ENCODE measurements around the gene ZFAND6. TPM values are rescaled to one million over a fixed set of nuclear protein-coding genes. Genes with fewer than 3 reads are reported as not detected.

Gene ZFAND6
- total RNA-seq, 2 experiments from 2014 or later = 86.2 to 122 TPM

GRCh38 chr15:80106051-80106450 lies 46.6 kb downstream of the ZFAND6 start:
- TF ChIP-seq EZH2phosphoT487 (IDR thresholded peaks at IDR 0.05; ENCODE audit: borderline replicate concordance, low read depth, low read length) = no peak
- TF ChIP-seq CTCF (conservative IDR thresholded peaks at IDR 0.05; ENCODE audit: low read length) = no peak
- peaks cover 25% of the 10 kb centered on the region for H3K36me3 ChIP-seq (ENCODE audit: insufficient read depth, low read length)
- no peaks in the 10 kb centered on the region for H3K4me1 ChIP-seq (ENCODE audit: insufficient read depth, low read length, poor library complexity, severe bottlenecking)
- peaks cover 35% of the 10 kb centered on the region; the same call in 1 of the 2 replicates for H3K79me2 ChIP-seq (ENCODE audit: insufficient read depth, low read depth, low read length)
- no peak overlapping the region for H3K4me2 ChIP-seq (ENCODE audit: low read length)
- H4K20me1 ChIP-seq (ENCODE audit: insufficient read depth, low read length) = peaks cover 12% of the 10 kb centered on the region
- intact Hi-C loops (cut with micrococcal nuclease; ENCODE audit: unreplicated experiment) = no loop called here
- ChIA-PET POLR2A (no interaction called here), CTCF (ENCODE audit: unreplicated experiment) (no interaction called here)
- H3K4me3 ChIP-seq (ENCODE audit: low read depth, low read length, poor library complexity, severe bottlenecking) = no peak overlapping the region
- H3K9me2 ChIP-seq (ENCODE audit: insufficient read depth, low read length) = no peaks in the 10 kb centered on the region
- no peaks in the 10 kb centered on the region for H3K9me3 ChIP-seq (ENCODE audit: low read length)
- H2AFZ ChIP-seq (ENCODE audit: low read length) = no peak overlapping the region
- BruUV-seq (replicated peaks) = no TSS peak
- no peak overlapping the region for H3K27ac ChIP-seq (ENCODE audit: low read depth, low read length, poor library complexity, severe bottlenecking)
- no peak for DNase-seq (ENCODE audit: low spot score)

GRCh38 chr15:80107204-80107603 lies 47.7 kb downstream of the ZFAND6 start:
- CTCF ChIA-PET (ENCODE audit: unreplicated experiment) = no interaction called here

More at GRCh38 chr15:80107204-80107603, 47.7 kb downstream of the ZFAND6 start:
- Histone ChIP-seq H3K4me2 (ENCODE audit: low read length) (no peak overlapping the region), H3K4me1 (ENCODE audit: insufficient read depth, low read length, poor library complexity, severe bottlenecking) (no peaks in the 10 kb centered on the region), H3K27ac (ENCODE audit: low read depth, low read length, poor library complexity, severe bottlenecking) (no peak overlapping the region), H3K9me3 (ENCODE audit: low read length) (no peaks in the 10 kb centered on the region), H3K4me3 (ENCODE audit: low read depth, low read length, poor library complexity, severe bottlenecking) (no peak overlapping the region), H3K36me3 (ENCODE audit: insufficient read depth, low read length) (peaks cover 21% of the 10 kb centered on the region; the same call in 1 of the 2 replicates), H3K9me2 (ENCODE audit: insufficient read depth, low read length) (no peaks in the 10 kb centered on the region), H3K79me2 (ENCODE audit: insufficient read depth, low read depth, low read length) (peaks cover 35% of the 10 kb centered on the region; the same call in 1 of the 2 replicates), H4K20me1 (ENCODE audit: insufficient read depth, low read length) (peaks cover 12% of the 10 kb centered on the region), H2AFZ (ENCODE audit: low read length) (no peak overlapping the region)
- DNase-seq (ENCODE audit: low spot score) = no peak
- no TSS peak for BruUV-seq (replicated peaks)
- POLR2A ChIA-PET = no interaction called here
- intact Hi-C loops (cut with micrococcal nuclease; ENCODE audit: unreplicated experiment) = no loop called here
- no peak for TF ChIP-seq EZH2phosphoT487 (IDR thresholded peaks at IDR 0.05; ENCODE audit: borderline replicate concordance, low read depth, low read length)
- no peak for TF ChIP-seq CTCF (conservative IDR thresholded peaks at IDR 0.05; ENCODE audit: low read length)

Data from OCI-LY7 (cell line).